Measurements from ENCODE around the gene UBXN6. TPM values are rescaled to one million over a fixed set of nuclear protein-coding genes. Genes with fewer than 3 reads are reported as not detected.

Gene UBXN6
- total RNA-seq, 1 donor from 2014 or later: 147 TPM

DNA sequence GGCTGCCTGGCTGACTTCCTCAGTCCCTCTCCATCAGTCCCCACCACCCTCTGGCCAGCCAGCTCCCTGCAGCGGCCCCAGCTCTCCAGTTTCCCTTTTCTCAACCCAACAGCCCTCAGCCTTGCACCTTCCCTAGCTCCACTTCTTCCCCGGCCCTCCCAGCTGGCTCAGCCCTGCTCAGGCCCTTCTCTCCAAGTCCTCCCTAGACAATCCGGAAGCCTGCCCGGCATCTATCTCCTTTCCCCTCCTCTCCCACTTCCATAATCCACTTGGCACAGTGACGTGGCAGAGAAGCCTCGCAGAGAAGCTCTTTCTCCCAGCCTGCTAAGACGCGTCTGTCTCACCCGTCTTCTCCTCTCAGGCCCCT, 1.1 kb downstream of the UBXN6 start:
- H3K4me1 ChIP-seq: peaks cover 33% of the 10 kb centered on the region
- H3K9me3 ChIP-seq: no peaks in the 10 kb centered on the region
- peaks cover 0 to 22% of the 10 kb centered on the region in 2 donors for H3K36me3 ChIP-seq
- no peak for DNase-seq (ENCODE audit: extremely low spot score in 2 of 2)
- TF ChIP-seq, protein P1, sequence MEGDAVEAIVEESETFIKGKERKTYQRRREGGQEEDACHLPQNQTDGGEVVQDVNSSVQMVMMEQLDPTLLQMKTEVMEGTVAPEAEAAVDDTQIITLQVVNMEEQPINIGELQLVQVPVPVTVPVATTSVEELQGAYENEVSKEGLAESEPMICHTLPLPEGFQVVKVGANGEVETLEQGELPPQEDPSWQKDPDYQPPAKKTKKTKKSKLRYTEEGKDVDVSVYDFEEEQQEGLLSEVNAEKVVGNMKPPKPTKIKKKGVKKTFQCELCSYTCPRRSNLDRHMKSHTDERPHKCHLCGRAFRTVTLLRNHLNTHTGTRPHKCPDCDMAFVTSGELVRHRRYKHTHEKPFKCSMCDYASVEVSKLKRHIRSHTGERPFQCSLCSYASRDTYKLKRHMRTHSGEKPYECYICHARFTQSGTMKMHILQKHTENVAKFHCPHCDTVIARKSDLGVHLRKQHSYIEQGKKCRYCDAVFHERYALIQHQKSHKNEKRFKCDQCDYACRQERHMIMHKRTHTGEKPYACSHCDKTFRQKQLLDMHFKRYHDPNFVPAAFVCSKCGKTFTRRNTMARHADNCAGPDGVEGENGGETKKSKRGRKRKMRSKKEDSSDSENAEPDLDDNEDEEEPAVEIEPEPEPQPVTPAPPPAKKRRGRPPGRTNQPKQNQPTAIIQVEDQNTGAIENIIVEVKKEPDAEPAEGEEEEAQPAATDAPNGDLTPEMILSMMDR (IDR thresholded peaks at IDR 0.05): no peak
- peak in 1 of 2 donors; percentile 9 for TF ChIP-seq POLR2AphosphoS5 (IDR thresholded peaks at IDR 0.05; ENCODE audit: insufficient read depth in 1 of 2, low read depth in 1 of 2)
- intact Hi-C loops (cut with DNase I): loop anchor here (2.0 kb wide), 1 partner anchor 56 kb away; the partner anchor contains the start of gene SH3GL1
- H3K27ac ChIP-seq: peak overlapping the region; percentile 86
- H3K4me3 ChIP-seq: peak overlapping the region; percentile 74 to 87
- no peaks in the 10 kb centered on the region for H3K27me3 ChIP-seq

GRCh38 chr19:4455719-4456475, 1.7 kb downstream of the UBXN6 start:
- peaks cover 33% of the 10 kb centered on the region for H3K4me1 ChIP-seq
- peak overlapping the region; percentile 74 to 87 for H3K4me3 ChIP-seq
- H3K9me3 ChIP-seq: no peaks in the 10 kb centered on the region
- peak overlapping the region; percentile 86 for H3K27ac ChIP-seq
- no peaks in the 10 kb centered on the region for H3K27me3 ChIP-seq
- intact Hi-C loops (cut with DNase I): loop anchor here (2.0 kb wide), 1 partner anchor 55 kb away; the partner anchor contains the start of gene SH3GL1
- DNase-seq (ENCODE audit: extremely low spot score in 2 of 2): no peak
- peaks cover 0 to 27% of the 10 kb centered on the region in 2 donors for H3K36me3 ChIP-seq
- peak in 1 of 2 donors; percentile 44 for TF ChIP-seq POLR2AphosphoS5 (IDR thresholded peaks at IDR 0.05; ENCODE audit: insufficient read depth in 1 of 2, low read depth in 1 of 2)
- TF ChIP-seq, protein P1 (IDR thresholded peaks at IDR 0.05): no peak

- DNase-seq (ENCODE audit: extremely low spot score in 2 of 2): no peak
- H3K36me3 ChIP-seq: peaks cover 0 to 30% of the 10 kb centered on the region in 2 donors
- peak in 1 of 2 donors; percentile 64 for TF ChIP-seq POLR2AphosphoS5 (IDR thresholded peaks at IDR 0.05; ENCODE audit: insufficient read depth in 1 of 2, low read depth in 1 of 2)
- no peak for TF ChIP-seq POLR2A (IDR thresholded peaks at IDR 0.05)
- H3K4me3 ChIP-seq: peak overlapping the region; percentile 74 to 87
- intact Hi-C loops (cut with DNase I): no loop called here
- peaks cover 33% of the 10 kb centered on the region for H3K4me1 ChIP-seq
- H3K27ac ChIP-seq: peak overlapping the region; percentile 86
- no peaks in the 10 kb centered on the region for H3K27me3 ChIP-seq
- no peaks in the 10 kb centered on the region for H3K9me3 ChIP-seq
Measured at GRCh38 chr19:4454747-4455718, 2.6 kb downstream of the UBXN6 start.

- no peak overlapping the region for H3K27ac ChIP-seq
- TF ChIP-seq POLR2AphosphoS5 (IDR thresholded peaks at IDR 0.05; ENCODE audit: insufficient read depth in 1 of 2, low read depth in 1 of 2) (no peak), POLR2A (IDR thresholded peaks at IDR 0.05) (no peak)
- TF ChIP-seq, protein P1 (IDR thresholded peaks at IDR 0.05): no peak
Measured at GRCh38 chr19:4453232-4454179, 4.1 kb downstream of the UBXN6 start.

More at GRCh38 chr19:4453232-4454179, 4.1 kb downstream of the UBXN6 start:
- Histone ChIP-seq H3K4me3 (no peak overlapping the region), H3K4me1 (peaks cover 42% of the 10 kb centered on the region), H3K27me3 (no peaks in the 10 kb centered on the region), H3K36me3 (peaks cover 0 to 34% of the 10 kb centered on the region in 2 donors), H3K9me3 (no peaks in the 10 kb centered on the region)
- DNase-seq (ENCODE audit: extremely low spot score in 2 of 2): no peak
- intact Hi-C loops (cut with DNase I): no loop called here

Data from vagina (tissue), 2 donors.